Middle frontal gyrus (tissue), 1 donor: ENCODE data around the gene SULT4A1.

Source experiments
- DNase-seq: peaks from one replicate; pipeline ENCODE4 v3.0.0-alpha.2; 2015; ENCODE audit warnings: low spot score; ENCODE audit errors: extremely low spot score

The SULT4A1 gene

DNA sequence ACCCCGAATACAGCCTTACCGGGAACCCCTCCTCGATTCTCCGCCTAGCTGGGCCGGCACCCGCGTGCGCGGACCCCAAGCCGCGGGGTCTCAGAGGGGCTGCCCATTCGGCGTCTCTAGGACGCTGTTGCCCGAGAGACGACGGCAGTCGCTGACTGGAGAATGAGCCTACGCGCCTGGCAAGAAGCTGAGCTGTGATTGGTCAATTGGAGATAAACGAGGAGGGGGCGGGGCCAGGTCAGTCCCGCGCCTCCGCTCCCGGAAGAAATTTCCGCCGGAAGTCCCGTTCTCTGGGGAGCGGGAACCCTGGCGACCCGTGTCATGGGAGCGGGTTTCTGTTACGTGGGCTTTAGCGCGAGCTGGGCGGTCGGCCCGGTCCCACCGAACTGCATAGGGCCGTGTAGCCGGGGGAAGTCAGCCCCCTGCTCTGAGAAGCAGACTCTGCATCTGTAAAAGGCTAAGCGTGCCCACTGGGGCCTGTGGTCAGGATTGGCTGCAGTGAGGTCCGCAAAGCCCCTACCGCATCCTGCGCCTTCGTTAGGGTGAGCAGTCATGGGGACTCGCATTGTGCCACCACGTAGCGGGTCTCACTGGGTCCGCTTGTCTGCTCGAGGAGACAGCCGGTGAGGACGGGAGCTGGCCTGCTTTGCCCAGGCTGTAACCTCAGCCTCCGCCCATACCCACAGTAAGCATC is 50.0 kb downstream of the SULT4A1 start, which contains the start of gene EFCAB6:
Gene EFCAB6 (minus strand): TSS at position 157 of the 694 bp plus-strand sequence. CDS start 29,987 bp downstream, outside the sequence.
- DNase-seq = peak; percentile 88

DNA sequence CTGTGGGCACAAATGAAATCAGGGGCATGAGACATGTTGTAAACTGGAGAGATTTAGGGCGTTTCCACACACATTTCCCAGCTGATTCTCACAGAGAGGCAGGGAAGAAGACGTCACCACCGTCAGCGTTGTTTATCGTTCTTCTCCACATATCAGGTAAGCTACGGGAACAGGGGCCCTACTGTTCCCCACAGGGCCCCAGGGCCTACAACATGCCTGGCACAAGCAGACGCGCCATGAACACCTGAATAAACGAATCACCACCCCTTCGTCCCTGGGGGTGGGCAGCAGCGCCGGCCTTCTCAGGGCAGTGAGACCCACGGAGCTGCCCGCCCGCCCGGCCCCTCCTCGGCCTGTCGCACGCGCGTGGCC is 50.5 kb downstream of the SULT4A1 start:
- no peak for DNase-seq

DNA sequence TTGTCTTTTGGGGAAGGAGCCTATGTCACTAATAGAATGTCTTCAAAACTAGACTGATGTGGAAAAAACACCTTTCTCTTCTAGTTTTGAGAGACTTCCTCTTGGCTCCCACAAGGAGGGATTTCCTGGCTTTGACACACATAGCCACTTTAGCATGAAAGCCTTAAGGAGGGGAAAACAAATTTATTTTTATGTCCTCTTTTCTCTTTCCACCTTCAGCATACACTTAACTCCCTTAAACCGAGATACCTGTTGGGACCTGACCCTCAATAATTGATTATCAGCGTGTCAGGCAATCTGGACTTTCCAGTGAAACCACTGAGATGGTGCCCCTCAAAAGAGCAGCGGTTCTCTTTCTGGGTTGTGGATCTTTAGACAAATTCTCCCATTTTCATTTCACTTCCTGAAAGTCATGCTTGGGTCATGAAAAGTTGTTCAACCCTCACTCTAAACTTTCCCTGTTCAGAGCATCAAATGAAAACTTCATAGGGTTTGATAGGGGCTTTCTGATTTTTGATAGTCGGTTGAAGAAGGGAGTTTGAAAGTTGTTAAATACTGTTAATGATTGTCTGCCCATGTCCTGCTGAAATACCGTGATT is 59.3 kb downstream of the SULT4A1 start:
- no peak for DNase-seq

DNA sequence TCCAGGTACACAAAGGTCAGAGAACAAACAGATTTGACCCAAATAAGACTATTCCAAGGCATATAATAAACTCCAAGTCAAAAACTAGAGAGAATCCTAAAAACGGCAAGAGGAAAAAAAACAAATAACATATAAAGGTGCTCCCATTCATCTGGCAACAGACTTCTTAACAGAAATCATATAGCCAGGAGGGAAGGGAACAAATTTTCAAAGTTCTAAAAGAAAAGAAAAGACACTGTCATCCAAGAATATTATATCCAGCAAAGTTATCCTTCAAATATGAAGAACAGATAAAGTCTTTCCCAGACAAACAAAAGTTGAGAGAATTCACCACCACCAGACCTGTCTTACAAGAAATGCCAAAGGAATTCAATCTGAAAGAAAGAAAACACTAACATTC is 61.3 kb downstream of the SULT4A1 start:
- DNase-seq = no peak

DNA sequence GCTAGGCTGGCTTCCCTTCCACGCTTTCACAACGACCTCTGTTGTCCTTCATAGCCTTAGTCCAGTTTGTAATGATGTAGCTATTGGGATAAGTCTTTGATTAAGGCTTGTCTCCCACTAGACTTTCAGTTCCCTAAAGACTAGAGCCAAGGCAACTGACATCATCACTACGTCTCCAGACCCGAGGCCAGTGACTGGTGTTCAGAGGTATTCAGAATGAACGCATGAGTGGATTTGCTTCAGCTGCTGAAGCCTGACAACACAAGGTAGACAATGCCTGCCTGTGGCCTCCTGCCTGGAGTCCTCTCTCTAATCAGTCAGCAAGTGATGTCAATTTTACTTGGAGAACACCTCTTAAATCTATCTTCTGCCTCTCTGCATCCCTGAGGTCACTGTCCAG is 63.8 kb downstream of the SULT4A1 start:
- no peak for DNase-seq

DNA sequence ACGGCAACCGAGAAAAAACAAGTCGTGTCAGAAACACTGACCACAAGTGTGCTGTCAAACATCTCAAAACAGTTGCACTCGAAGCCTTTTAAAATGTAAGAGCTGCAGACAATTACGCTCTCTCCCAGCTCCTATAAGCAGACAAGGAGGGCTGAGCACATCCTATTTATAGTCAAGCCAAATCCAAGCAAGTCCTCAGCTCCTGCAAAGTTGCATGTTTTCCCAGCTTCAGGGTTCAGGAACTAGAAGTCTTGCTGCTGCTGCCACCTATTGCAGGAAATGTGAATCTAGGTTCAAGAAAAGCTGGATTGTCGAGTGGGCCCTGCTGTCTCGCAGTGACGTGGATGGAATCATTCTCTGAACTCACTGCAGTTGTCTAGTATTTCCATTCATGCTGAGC is 65.7 kb downstream of the SULT4A1 start:
- no peak for DNase-seq

DNA sequence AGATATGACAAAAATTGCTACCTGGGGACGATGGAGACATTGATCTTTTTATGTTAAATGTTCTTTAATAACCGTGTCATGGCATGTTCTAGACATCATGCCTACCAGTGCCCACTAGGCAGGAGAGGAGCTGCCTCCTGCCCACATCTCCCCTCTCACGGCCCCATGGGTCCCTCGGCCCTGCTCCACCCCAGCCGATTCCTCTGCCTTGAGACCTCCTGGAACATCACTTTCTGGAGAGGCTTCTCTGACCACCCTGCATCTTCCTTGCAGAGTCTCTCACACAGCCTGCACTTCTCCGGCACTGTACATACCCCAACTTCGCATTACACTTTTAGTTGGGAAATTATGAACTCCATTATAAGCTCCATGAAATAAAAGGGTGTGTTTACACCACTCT is 67.0 kb downstream of the SULT4A1 start:
- DNase-seq = no peak

DNA sequence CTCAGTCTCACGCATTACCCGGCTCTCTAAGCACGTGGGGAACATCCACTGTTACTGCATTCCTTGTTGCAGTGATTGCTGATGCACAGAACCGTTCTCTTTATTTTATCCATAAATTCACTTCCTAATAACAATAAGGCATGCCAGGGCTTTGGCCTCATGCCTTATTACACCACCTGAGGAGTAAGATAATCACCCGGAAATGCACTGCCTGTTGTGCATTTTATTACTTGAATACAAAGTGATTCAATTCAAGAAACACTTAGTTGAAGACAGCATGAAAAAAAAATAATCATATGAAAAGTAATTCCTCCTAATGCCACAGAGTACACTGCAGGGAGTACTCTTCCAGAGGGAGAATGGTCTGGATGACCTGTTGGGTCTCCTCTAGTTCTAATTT is 69.4 kb downstream of the SULT4A1 start:
- no peak for DNase-seq

DNA sequence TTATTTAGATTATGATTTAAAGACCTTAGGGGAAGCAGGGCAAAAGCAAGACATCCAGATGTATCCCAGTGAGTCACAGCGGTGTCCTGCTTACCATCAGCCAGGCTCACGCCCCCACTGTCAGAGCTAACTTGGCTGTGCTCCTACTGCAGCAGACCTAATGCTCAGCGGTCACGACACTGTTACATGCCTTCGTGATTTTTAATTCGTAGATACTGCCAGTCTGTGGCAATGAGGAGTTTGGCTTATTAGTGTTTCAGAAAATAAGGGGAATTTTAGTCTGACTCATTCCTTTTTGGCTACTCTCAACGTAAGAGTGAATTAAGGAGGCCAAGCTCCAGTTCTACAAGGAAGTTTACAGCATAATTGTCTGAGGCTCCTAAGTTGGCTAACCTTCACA is 72.9 kb downstream of the SULT4A1 start:
- DNase-seq = no peak

DNA sequence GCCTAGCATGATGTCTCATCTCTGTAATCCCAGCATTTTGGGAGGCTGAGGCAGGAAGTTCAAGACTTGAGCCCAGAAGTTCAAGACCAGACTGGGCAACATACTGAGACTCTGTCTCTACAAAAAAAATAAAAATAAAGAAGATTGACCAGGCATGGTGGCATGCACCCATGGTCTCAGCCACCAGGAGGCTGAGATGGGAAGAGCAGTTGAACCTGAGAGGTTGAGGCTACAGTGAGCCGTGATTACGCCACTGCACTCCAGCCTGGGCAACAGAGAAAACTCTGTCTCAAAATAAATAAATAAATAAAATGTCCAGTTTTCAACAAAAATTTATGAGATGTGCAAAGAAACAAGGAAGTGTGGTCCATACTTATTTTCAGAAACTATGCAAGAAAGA is 78.5 kb downstream of the SULT4A1 start:
- no peak for DNase-seq

DNA sequence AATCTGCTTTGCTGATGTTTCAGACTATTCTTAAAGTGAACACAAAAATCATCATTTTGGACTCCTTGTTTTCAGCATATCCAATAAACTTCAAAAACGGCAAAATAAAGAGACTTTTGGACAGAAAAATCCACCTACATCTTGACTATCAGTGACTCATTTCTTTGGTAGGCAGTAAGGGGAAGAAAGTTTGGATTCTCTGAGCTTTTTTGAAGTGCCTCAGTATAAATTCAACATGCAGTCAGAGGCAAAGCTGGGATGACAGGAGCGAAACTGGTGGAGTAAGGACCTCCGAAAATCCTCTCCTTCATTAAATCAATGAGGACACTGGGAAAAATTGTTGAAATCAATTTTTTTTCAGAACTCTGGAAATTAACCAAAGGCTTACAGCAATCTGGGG is 79.9 kb downstream of the SULT4A1 start:
- no peak for DNase-seq

DNA sequence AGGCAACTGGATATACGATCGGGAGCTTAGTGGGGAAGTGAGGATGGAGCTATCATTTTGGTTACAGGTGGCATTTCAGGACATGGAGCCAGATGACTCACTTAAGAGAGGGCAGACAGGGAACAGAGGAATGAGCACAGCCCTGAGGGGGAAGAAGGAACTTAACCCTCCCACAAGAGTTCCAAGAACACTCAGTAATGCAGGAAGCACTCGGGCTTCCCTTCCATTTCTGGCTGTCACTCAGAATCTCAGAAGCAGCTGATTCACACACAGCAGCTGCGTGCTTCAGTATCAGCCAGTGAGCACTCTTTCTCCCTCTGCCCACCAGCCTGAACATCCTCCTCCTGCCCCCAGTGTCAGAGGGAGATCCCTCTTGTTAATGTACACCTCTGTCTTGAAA is 85.0 kb downstream of the SULT4A1 start:
- DNase-seq = peak; percentile 22

DNA sequence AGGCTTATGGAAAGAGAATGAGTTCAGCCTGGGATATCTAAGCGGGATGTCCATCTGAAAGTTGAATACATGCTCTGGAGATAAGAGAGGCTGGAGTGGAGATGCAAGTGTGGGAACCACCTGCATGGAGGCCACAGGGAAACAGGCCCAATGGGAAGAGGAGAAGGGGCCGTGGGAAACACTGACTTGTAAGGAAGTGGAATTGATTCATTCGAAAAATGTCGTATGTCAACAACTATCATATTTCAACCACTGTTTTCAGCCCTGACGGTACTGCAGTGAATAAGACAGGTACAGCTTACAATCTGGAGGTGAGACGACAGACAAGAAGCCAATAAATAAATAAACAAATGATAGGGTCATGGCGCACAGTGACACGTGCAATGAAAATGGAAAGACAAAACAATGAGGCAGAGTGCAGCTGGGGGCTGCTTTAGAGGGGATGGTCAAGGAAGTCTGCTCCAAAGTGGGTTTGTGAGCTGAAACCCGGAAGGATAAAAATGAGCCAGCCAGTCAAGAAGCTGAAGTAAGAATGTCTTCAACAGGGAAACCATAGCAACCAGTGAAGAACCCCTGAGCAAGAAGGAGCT is 86.1 kb downstream of the SULT4A1 start:
- DNase-seq = no peak
